ENCODE results near the gene MRPL24.

The MRPL24 gene

DNA sequence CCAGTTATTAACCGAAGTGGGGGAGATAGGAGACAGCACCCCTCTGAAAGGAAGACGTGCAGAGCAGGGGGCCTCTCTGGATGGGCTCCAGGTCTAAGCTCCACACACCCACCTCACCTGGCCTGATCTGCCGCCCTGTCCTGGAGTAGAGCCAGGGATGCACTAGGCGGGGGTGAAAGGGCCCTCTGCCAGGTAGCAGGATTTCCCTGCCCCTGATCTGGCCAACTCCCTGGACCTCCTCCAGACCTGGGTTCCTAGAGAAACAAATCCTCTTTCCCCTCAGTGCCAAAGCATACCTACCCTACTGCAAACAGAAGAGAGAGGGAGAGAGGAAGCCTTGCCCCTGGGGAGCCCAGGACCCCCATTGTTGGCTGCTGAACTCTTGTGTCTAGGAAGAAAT lies 37.6 kb downstream of the MRPL24 start:
- H3K4me1 ChIP-seq, result peaks cover 35% of the 10 kb centered on the region
- DNase-seq, result no peak
- H3K27me3 ChIP-seq, result peaks cover 7% of the 10 kb centered on the region
- H3K9me3 ChIP-seq, result no peaks in the 10 kb centered on the region
- no peaks in the 10 kb centered on the region for H3K36me3 ChIP-seq
- TF ChIP-seq, protein P1, sequence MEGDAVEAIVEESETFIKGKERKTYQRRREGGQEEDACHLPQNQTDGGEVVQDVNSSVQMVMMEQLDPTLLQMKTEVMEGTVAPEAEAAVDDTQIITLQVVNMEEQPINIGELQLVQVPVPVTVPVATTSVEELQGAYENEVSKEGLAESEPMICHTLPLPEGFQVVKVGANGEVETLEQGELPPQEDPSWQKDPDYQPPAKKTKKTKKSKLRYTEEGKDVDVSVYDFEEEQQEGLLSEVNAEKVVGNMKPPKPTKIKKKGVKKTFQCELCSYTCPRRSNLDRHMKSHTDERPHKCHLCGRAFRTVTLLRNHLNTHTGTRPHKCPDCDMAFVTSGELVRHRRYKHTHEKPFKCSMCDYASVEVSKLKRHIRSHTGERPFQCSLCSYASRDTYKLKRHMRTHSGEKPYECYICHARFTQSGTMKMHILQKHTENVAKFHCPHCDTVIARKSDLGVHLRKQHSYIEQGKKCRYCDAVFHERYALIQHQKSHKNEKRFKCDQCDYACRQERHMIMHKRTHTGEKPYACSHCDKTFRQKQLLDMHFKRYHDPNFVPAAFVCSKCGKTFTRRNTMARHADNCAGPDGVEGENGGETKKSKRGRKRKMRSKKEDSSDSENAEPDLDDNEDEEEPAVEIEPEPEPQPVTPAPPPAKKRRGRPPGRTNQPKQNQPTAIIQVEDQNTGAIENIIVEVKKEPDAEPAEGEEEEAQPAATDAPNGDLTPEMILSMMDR (IDR thresholded peaks at IDR 0.05; ENCODE audit: low read depth, low read length), result no peak
- H3K4me3 ChIP-seq (ENCODE audit: low read depth, low read length), result no peak overlapping the region; the same call in 1 of the 2 replicates

DNA sequence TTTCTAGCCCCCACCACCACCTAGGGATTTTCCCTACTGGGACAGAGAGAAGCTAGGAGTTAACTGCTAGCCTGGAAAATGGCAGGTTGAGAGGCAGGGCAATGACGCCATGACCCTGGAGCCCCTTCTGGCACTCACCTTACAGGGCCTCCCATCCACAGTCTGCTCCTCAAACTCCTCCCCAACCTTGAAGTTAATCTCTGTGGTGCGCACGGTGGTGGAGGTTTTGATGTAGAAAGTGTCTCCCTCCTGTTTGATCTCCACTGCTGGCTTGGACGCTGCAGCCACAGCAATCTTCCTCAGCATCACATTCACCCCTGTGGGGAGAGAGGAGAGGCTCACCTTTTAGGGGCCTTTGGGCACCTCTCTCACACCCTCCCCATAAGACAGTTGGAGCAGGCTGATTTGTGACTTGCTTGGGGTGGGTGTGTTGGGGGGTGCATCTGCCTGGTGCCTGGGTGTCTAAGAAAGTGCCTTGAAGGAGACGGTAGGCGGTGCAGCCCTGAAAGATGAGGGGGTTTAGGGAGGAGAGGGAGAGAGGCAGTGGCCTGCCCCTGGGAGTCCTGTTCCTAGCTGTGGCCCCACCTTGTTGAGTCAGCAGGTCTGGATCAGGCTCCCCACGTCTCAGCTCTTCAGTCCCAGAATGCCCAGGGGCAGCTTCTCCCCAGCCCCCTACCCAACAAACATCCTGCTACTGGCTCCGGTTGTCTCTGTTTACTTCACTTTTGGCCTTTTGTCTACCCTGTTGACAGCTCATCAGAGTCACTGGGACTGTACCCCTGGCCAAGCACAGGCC lies 40.0 kb downstream of the MRPL24 start:
- no peaks in the 10 kb centered on the region for H3K36me3 ChIP-seq
- TF ChIP-seq, protein P1 (IDR thresholded peaks at IDR 0.05; ENCODE audit: low read depth, low read length), result no peak
- H3K4me3 ChIP-seq (ENCODE audit: low read depth, low read length), result no peak overlapping the region
- DNase-seq, result no peak
- H3K4me1 ChIP-seq, result peaks cover 37% of the 10 kb centered on the region
- peaks cover 7% of the 10 kb centered on the region for H3K27me3 ChIP-seq
- H3K9me3 ChIP-seq, result no peaks in the 10 kb centered on the region

DNA sequence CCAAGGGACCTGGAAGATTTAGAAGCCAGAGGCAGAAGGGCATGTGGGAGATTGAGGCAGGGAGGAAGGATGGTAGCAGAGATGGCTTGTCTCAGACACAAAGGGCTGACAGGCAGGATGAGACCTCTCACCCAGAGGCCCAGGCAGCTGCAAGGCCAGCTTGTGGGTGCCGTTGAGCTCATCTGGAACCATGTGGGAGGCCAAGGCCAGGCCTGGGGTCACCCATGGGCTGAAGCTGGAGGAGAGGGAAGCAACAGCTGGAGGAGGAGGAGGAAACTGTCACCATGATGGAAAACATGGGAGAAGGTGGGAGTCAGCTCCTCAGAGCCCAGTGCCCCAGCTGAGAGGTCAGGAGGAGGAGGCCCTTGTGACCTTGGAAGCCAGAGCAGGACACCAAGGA lies 41.9 kb downstream of the MRPL24 start:
- peaks cover 29% of the 10 kb centered on the region for H3K4me1 ChIP-seq
- H3K36me3 ChIP-seq, result no peaks in the 10 kb centered on the region
- TF ChIP-seq, protein P1 (IDR thresholded peaks at IDR 0.05; ENCODE audit: low read depth, low read length), result no peak
- no peak for DNase-seq
- no peaks in the 10 kb centered on the region for H3K9me3 ChIP-seq
- H3K27me3 ChIP-seq, result no peaks in the 10 kb centered on the region
- H3K4me3 ChIP-seq (ENCODE audit: low read depth, low read length), result no peak overlapping the region

DNA sequence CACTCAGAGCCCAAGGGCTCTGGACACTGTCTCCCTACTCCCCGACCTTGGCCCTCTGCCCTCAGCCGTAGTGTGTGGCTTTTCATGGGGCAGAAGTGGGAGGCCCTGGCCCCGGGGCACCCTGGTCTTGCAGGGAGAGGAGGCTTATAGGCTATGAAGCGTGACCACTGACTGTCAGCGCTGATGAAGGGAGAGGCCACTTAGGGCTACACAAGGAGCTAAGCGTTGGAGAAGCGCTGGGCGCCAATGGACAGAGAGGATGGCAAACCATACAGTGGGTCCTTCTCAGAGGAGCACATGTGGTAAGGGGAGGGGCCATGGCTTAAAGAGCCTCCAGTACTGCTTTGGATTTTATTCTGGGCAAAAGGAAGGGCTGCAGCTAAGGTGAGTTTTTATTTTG lies 43.4 kb downstream of the MRPL24 start:
- H3K4me1 ChIP-seq, result peaks cover 33% of the 10 kb centered on the region
- DNase-seq, result peak; percentile 60

DNA sequence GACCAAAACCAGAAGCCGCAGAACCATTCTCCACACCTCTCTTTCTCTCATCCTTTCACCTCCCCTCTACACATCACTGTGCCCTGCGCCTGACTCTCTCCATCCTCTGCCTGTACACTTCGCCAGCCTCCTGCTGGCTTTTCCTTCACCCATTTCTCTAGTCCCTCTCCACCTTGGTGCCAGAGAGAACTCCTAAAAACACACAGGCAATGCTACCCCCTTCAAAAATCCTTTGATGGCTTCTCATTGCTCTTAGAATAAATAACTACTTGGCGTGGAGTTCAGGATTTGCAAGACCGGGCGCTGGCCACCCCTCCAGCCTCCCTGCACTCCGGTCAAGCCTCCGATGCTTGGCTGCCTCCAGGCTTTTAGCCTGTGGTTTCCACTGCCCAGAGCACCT lies 44.1 kb downstream of the MRPL24 start:
- Histone ChIP-seq H3K4me1 (peaks cover 41% of the 10 kb centered on the region), H3K9me3 (no peaks in the 10 kb centered on the region), H3K4me3 (ENCODE audit: low read depth, low read length) (no peak overlapping the region), H3K27me3 (no peaks in the 10 kb centered on the region), H3K36me3 (no peaks in the 10 kb centered on the region)
- TF ChIP-seq, protein P1 (IDR thresholded peaks at IDR 0.05; ENCODE audit: low read depth, low read length), result no peak
- DNase-seq, result no peak

More for the DNA sequence above, 43.4 kb downstream of the MRPL24 start:
- Histone ChIP-seq H3K4me3 (ENCODE audit: low read depth, low read length) (no peak overlapping the region), H3K36me3 (no peaks in the 10 kb centered on the region), H3K9me3 (no peaks in the 10 kb centered on the region), H3K27me3 (no peaks in the 10 kb centered on the region)
- TF ChIP-seq, protein P1 (IDR thresholded peaks at IDR 0.05; ENCODE audit: low read depth, low read length), result no peak

DNA sequence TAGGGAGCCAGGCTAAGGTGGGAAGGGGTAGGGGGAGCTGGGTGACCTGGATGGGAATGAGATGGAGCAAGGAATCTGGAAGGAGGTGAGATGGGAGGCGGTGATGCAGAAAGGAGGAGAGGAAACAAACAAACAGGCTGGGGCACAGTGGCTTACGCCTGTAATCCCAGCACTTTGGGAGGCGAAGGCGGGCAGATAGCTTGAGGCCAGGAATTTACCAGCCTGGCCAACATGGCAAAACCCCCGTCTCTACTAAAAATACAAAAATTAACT lies 46.3 kb downstream of the MRPL24 start:
- no peak overlapping the region for H3K4me3 ChIP-seq (ENCODE audit: low read depth, low read length)
- peaks cover 48% of the 10 kb centered on the region for H3K4me1 ChIP-seq

More for the DNA sequence above, 46.3 kb downstream of the MRPL24 start:
- no peak for DNase-seq
- H3K36me3 ChIP-seq, result no peaks in the 10 kb centered on the region
- TF ChIP-seq, protein P1 (IDR thresholded peaks at IDR 0.05; ENCODE audit: low read depth, low read length), result no peak
- no peaks in the 10 kb centered on the region for H3K27me3 ChIP-seq
- H3K9me3 ChIP-seq, result no peaks in the 10 kb centered on the region
